Glomerular endothelial cell (primary cell): ENCODE data around the gene WNT1. TPM values are rescaled to one million over a fixed set of nuclear protein-coding genes. Genes with fewer than 3 reads are reported as not detected.

Source experiments
- DNase-seq: peaks from one replicate; pipeline ENCODE4 v3.0.0-alpha.2; 2011; ENCODE audit warnings: low read depth, low spot score; ENCODE audit errors: extremely low read depth
- total RNA-seq: library from RNA; depleted of rRNA; stranded (reverse); fragments of >200 nt; gene quantifications from 2 replicates; pipeline ENCODE4 v1.2.3, GENCODE V29; 2015

The WNT1 gene
- not detected in 2 replicates for total RNA-seq

DNA sequence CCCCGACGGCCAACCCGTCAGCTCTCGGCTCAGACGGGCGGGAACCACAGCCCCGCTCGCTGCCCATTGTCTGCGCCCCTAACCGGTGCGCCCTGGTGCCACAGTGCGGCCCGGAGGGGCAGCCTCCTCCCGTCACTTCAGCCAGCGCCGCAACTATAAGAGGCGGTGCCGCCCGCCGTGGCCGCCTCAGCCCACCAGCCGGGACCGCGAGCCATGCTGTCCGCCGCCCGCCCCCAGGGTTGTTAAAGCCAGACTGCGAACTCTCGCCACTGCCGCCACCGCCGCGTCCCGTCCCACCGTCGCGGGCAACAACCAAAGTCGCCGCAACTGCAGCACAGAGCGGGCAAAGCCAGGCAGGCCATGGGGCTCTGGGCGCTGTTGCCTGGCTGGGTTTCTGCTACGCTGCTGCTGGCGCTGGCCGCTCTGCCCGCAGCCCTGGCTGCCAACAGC lies at the start of gene WNT1:
WNT1 (plus strand) TSS at position 32 of the 450 bp plus-strand sequence; CDS start at position 361, 329 bp downstream.
- no peak for DNase-seq

DNA sequence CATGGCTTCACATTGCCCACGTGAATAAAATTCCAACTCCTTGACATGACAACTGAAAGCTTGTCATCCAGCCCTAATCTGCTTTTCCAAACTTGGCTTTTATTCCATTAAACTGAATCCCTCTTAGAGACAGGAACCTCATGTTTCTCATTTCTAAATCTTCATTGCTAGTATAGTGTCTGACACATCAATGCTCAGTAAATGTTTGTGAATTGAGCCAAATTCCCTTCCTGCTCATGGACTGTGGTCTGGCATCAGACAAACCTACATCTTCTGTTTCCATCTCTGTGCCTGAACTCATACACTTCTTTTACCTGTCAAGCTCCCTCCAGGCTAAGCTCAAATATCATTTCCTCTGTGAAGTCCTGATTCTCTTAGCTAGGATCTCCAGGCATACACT lies 48.6 kb upstream of the WNT1 start:
- DNase-seq, result no peak

DNA sequence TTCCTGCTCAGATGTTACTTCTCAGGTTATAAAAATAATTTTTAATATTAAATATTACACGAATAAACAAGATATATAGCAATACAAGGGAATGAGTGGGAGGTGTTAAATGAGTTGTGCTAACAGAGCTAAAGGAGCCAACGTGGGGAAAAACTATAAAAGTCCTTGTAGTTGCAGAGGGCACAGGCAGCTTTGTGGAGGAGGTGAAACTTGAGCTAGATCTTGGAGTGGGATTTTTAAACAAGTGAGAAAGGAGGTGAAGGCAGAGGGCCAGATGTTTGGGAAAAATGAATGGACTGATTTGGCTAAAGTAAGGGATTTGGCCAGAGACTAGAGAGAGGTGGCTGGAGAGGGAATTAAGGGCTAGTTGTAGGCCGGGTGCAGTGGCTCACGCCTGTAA lies 47.6 kb upstream of the WNT1 start:
- DNase-seq, result no peak

DNA sequence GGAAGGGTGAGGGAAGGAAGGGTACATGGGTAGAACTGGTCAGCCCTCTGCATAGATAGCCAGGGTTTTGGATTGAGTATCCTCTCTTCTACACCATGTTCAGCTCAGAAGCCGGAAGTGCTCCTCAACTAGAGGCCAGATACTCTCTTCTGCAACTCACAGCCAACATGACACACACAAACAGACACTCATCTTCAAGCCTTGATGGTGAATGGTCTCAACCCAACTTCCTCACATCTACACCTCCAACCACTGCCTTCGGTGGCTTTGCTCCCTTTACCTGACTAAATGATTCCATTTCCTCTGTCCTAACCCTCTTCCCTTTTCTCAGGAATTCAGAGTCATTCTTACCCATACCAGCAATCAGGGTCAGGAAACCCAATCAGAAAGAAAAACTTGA lies 45.2 kb upstream of the WNT1 start:
- DNase-seq, result no peak

DNA sequence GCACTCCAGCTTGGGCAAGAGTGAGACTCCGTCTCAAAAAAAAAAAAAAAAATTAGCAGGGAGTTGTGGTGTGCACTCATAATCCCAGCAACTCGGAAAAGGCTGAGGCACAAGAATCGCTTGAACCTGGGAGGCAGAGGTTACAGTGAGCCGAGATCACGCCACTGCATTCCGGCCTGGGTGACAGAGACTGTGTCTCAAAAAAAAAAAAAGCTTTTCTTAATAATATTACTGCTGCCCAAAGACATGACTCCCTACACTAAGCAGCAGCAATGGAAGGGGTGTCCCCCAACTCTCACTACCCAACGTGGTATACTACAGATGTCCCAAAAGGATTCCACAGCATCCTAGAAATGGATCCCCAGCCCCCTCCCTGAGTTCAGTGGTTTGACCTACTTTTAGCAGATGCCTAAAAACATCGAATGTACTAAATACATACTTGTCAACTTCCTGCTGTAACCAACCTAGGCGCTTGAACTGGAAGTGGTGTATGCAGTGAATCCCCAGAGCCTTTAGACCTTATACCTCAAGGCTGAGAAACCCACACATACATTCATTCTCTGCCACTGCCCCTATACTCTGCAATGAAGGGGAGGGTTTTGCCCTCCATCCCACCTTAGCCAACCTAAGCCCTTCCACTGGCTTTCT lies 44.3 kb upstream of the WNT1 start:
- DNase-seq, result no peak

DNA sequence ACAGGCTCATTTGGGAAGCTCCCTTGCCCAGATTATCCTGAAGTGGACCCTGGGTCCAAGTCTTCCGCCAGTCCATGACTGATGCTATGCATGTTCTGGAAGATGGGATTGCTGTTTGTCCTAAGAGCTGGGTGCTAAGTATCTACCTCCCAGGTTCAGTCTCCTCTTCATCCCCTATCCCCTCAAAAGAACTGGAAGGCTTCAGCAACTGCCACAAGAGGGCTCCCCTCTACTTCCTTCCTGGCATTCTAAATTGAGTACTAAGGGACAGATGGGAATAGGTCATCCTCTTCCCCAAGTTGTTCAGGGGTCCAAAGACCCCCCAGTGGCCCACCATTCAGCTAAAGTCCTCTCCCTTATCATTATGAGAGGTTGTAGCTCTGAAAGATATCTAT lies 43.8 kb upstream of the WNT1 start:
- no peak for DNase-seq

DNA sequence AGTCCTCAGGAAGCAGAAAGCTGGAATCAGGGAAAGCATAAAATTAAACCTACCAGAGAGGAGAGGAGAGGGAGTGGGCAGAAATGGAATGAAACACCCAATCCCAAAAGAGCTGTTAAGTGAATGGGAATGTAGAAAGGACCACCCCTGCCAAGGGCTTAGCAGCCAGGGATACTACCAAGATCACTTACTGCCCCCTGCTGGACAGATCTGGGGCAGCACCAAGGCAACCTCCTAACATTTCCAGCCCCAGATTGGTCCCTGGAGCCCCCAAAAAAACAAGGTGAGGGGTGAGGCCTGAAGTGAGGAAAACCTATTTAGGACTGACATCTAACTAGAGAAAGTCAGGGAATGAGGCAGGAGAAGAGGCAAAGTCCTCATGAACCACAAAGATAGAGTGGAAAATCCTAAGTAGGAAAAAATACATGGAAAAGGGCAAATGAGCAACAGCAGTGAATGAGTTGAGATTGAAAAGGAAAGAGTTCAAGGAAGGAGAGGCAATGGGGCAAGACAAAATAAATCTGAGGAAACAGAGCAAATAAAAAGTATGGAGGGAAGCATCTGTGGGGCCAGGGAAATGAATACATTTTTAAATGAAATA lies 41.6 kb upstream of the WNT1 start:
- no peak for DNase-seq

DNA sequence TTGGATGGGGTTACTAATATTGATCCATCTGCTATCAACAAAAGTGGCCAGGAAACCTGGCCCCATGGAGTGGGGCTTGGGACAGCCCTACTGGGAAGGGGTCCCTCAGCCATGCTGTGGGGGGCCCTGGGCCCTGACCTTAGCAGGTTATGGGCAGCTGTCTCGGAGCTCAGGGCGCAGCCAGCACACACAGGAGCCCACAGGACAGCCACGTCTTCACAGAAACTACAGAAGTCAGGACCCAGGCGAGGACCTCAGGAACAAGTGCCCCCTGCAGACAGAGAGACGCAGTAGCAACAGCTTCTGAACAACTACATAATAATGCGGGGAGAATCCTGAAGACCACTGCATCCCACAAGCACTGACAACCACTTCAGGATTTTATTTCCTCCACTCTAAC lies 41.0 kb upstream of the WNT1 start:
- no peak for DNase-seq

DNA sequence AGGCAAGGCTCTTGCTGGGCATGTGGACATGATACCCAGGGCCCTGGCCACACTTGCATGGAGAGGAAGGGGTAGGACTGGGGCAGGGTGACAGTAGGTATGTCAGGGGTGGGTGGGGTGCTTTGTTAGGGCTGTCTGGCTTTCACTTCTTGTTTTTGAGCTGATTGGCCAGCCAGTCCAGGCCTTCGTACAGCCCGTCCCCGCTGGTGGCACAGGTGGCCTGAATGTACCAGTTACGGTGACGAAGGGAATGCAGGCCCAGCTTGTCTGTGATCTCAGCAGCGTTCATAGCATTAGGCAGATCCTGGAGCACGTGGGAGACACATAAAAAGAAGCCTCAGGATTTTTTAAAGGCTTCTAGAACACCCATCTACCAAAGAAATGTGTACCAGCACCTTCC lies 39.3 kb upstream of the WNT1 start:
- no peak for DNase-seq

DNA sequence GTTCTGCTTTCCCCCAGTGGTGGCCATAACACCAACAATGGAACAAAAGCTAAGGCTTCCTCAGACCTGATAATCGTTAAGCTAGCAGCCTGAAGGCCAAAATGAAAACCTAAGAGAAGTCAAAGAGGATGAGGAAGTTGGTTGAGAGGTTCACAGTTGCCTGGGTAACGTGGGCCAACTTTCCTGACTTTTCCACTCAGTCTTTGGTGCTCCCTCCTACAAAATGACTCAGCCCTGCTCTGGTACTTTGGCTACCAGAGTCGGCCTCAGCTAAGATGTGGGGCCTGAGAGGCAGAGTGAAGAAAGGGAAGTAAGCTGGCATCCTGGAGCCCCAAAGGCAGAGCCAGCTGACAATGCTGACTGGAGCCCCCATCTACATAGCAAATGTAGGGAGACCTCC lies 37.9 kb upstream of the WNT1 start:
- no peak for DNase-seq

DNA sequence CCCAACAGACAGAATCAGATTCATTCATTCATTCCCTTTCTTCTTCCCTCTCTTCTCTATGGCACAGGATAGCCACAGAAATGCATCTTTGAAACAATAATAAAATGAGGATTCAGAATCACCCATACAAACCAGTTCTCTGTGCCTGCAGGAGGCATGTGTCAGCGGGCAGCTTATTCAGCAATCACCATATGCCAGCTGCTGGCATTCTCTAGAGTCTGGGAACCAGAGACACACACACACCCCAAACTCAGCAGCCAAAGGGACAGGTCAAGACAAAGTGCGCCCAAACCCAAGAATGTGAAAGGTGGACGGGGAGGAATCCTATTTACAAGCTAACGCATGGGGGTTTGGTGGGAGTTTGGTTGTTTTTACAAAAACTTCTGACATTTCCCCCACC lies 34.9 kb upstream of the WNT1 start:
- no peak for DNase-seq

DNA sequence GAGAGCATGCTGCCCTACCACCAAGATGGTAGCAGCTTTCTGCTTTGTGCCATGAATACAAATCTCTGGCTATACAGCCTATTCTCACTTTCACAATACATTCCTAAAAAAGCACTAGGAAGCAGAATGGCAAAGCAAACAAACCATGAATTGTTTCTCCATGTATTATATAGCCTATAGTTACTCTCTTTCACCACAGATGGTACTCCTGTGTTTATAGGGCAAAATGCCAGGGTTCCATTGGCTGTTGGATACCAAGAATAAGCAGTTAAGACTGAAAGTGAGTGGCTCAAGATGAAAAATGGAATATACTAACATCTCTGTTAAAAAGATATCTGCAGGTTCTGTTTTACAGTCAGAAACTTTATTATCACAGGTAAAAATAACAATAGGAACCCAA lies 31.9 kb upstream of the WNT1 start:
- no peak for DNase-seq

DNA sequence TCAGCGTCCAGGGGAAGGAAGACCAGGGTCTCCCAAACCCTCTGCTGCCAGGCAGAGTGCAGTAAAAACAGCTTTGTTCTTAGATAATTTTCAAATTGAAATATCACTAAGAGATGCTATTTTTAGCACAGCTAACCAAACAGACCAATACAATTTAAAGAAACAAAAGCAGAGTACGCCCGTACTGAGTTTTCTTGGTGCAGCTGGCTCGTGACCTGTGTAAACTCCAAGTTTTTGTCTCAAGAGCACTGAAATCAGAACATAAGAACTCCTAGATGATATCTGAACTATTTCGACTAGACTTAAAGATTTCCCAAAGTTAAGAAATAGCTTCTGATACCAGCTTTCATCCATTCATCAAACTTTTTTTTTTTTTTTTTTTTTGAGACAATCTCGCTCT lies 31.2 kb upstream of the WNT1 start:
- DNase-seq, result no peak

DNA sequence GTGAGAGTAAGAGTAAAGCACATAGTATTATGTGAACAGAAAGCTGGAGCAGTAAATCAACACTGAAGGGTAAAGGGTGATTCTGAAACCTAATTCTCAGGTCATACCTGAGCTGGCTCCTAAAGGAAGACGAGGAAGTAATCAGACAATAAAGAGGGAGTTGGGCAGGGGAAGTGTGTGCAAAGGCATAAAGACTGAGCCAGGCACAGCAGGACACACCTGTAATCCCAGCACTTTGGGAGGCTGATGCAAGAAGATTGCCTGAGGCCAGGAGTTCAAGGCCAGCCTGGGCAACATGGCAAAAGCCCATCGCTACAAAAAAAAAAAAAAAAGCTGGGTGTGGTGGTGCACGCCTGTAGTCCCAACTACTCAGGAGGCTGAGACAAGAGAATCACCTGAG lies 30.4 kb upstream of the WNT1 start:
- no peak for DNase-seq

DNA sequence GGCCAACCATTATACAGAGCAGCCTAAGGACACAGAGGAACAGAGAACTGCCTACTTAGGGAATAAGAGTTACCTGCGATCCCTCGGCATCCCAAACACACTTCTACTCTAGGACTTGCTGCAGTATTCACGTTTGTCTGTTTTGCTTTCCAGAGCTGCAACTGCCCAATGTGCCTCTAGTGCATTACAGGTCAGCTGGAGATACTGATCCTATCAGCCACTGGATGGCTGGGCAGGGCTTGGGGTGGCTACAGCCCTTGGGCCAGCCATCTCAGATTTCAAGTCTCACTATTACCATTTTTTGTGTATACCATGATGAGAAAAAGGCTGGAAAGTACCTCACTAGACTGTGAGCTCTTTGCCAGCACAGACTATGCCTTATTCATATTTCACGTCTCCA lies 25.4 kb upstream of the WNT1 start:
- no peak for DNase-seq

DNA sequence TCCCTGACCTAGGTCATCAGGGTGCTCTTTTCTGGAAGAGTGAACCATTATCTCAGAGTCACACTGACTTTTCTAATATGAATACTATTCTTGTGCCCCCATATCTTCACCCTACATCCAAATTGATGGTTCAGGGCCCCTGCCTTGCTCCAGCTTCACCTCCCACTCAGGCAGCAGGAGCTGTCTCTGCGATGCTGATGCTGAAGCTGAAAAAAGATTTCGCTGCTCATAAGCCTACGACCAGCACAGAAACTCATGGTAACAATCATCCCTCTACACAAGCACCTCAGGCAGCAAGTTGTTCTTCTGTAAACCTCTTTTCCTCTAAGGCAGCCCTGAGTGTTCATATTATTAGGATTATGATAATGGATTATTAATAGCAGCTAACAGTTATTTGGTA lies 24.1 kb upstream of the WNT1 start:
- DNase-seq, result no peak

DNA sequence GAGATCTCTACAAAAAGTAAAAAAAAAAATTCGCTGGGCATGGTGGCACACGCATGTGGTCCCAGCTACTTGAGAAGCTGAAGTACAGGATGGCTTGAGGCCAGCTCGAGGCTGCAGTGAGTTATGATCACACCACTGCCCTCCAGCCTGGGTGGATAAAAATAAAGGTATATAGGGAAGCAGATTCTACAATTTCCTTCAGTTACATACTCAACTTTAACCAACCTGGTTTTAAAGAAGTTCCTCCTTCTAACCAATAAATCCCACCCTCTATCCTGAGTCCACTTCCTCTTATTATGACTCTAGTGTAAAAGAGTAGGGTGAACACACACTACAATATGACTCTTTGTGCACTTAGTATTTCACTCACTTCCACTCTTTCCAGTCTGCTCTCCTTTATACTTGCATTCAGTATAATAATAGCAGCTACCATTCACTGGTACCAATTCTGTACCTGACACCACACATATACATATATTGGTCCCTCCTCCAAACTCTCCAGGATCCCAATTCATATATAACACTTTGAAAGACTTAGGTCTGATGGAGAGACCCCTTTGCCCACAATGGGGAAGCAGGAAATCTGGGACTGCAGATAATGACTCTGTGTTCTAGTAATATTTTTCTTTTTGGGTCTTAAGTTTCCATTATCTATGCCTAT lies 23.2 kb upstream of the WNT1 start:
- no peak for DNase-seq

DNA sequence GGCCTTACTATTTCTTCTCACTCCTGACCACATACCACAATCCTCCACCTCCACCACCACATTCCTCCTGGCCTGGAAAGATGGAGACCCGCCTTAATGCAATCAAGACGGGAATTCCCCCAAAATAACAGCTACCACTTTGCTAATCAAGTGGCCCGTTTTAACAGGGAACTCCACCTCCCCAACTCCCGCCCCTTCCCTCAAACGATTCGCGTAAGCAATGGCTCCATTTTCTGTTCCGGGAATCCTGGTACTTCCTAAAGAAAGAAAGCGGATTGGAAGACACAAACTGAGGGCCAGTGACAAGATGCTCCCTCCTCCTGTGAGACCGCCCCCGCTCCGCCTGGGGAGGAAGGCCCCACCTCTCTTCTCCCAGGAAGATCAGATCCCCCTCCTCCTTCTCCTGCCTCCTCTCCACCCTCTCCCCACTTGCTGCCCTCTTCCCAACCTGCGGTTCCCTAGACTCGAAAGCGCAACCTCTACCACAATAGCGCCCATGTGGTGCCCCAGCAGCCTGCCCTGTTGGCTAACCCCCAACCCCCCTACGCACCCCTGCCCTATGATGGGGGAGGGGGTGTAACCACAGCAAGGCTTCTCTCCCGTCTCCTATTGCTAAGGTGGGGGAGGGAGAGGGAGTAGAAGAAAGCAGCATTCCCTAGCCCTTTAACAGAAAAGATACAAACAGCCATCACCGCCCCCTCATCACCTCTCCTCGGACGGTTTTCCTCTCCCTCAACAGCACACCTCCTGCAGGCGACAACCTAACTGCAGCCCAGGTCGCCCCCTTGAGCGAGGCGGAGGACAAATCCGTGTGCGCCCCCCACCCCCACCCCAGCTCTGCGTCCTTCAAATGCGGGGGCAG lies 21.6 kb upstream of the WNT1 start:
- peak; percentile 78 for DNase-seq

DNA sequence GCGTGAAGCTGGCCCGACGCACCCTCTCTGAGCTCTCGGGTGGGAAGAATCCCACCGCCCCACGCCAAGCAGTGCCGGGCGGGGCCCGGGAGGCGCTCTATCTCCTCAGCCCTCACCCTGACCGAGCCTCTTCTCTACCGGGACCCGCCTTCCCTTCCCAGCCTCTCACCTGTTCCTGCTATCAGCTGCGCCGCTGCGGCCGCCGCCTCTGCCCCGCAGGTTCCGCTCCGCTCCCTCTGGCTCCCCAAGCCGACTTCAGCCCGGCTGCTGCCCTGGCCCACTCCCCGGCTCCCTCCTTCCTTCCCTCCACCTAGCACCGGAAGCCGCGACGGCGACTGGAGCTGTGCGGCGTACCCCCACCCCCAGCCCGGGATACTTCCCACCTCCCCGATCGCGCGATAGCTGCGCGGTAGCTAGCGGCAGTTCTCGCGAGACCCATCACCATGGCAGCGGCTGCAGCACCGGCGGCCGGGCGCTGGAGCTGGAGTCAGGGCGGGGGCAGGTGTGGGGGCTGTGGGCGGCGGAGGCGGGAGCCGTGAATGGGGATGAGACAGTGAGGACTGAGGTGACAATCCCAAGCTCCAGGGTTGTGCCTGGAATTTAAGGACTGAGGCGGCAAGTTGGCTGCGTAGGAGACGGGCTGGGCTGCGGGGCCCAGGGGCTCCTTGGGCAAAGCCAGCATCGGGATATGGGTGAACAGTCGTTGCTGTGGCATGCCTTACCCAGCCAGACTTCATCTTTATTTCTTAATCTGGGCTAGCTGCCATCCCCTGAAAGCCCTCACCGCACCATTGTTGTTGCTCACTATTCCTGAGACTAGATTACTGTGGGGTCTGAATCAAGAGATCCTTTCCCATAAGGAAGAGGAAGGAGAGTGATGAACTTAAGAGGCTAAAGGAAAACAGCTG lies 20.7 kb upstream of the WNT1 start, which contains the start of gene ARF3:
ARF3 (minus strand) TSS at position 347 of the 908 bp plus-strand sequence. CDS start 16,392 bp downstream, outside the sequence.
- no peak for DNase-seq

DNA sequence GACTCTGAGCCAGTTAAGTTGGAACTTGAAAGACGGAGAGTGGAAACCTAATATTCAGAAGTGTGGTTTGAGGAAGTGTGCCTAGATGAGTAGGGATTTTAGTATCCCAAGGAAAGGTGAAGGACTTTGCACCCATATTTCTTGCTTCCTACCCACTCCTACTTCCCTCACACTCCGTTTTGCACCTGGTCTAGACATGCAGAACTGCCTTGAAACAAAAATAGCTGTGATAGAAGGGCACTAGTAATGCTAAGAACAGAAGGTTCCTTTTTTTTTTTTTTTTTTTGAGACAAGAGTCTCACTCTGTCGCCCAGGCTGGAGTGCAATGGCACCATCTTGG lies 20.1 kb upstream of the WNT1 start:
- no peak for DNase-seq
